ENCODE measurements around the gene MORN1.

The MORN1 gene

GRCh38 chr1:2372551-2373490 is 18.5 kb downstream of the MORN1 start:
- no peak for FAIRE-seq

- FAIRE-seq, result no peak
Measured at GRCh38 chr1:2368053-2368744, 23.2 kb downstream of the MORN1 start.

- no peak for FAIRE-seq
Measured at GRCh38 chr1:2363847-2364513, 27.4 kb downstream of the MORN1 start.

GRCh38 chr1:2360588-2361364 is 30.6 kb downstream of the MORN1 start:
- FAIRE-seq, result no peak

- no peak for FAIRE-seq
Measured at GRCh38 chr1:2358651-2359640, 32.4 kb downstream of the MORN1 start.

GRCh38 chr1:2358072-2358471 is 33.3 kb downstream of the MORN1 start:
- FAIRE-seq, result no peak

- FAIRE-seq, result no peak
Measured at GRCh38 chr1:2356911-2357845, 34.2 kb downstream of the MORN1 start.

GRCh38 chr1:2356401-2356800 is 35.0 kb downstream of the MORN1 start:
- no peak for FAIRE-seq

- no peak for FAIRE-seq
Measured at GRCh38 chr1:2355373-2356261, 35.7 kb downstream of the MORN1 start.

GRCh38 chr1:2354511-2355372 is 36.6 kb downstream of the MORN1 start:
- no peak for FAIRE-seq

- no peak for FAIRE-seq
Measured at GRCh38 chr1:2353551-2354438, 37.6 kb downstream of the MORN1 start.

- no peak for FAIRE-seq
Measured at GRCh38 chr1:2352897-2353550, 38.3 kb downstream of the MORN1 start.

- FAIRE-seq, result no peak
Measured at GRCh38 chr1:2352341-2352896, 38.9 kb downstream of the MORN1 start.

GRCh38 chr1:2351723-2352122 is 39.6 kb downstream of the MORN1 start:
- FAIRE-seq, result no peak

GRCh38 chr1:2350911-2351655 is 40.3 kb downstream of the MORN1 start:
- no peak for FAIRE-seq
